Activated naive CD8-positive, alpha-beta T cell treated with anti-CD3 and anti-CD28 coated beads for 36 hours (primary cell): ENCODE results near the gene PCSK7. TPM values are rescaled to one million over a fixed set of nuclear protein-coding genes. Genes with fewer than 3 reads are reported as not detected.
A peak's percentile ranks its signal among the peaks of the same experiment; 100 is the strongest.
"Not testable (repeated sequence)": the region's sequence is repeated elsewhere in the genome, so short reads cannot be mapped to it uniquely, and the experiment has no call there.

Source experiments
- DNase-seq: peaks from one replicate; pipeline ENCODE4 v3.0.0; 2021
- H3K27ac Mint-ChIP-seq: one replicate; pipeline ENCODE4 v1.8.0; 2022; ENCODE audit warnings: mild to moderate bottlenecking, moderate library complexity, mixed read lengths
- H3K27me3 Mint-ChIP-seq: one replicate; pipeline ENCODE4 v1.8.0; 2022; ENCODE audit warnings: mild to moderate bottlenecking, mixed read lengths
- H3K36me3 Mint-ChIP-seq: one replicate; pipeline ENCODE4 v1.8.0; 2021; ENCODE audit warnings: mild to moderate bottlenecking, mixed read lengths
- H3K4me1 Mint-ChIP-seq: one replicate; pipeline ENCODE4 v1.8.0; 2021; ENCODE audit warnings: mixed read lengths
- H3K4me3 Mint-ChIP-seq: one replicate; pipeline ENCODE4 v1.8.0; 2022; ENCODE audit warnings: mild to moderate bottlenecking, moderate library complexity, mixed read lengths
- H3K9me3 Mint-ChIP-seq: one replicate; pipeline ENCODE4 v1.8.0; 2022; ENCODE audit warnings: mixed read lengths
- total RNA-seq, 2 experiments: library from RNA; stranded (reverse); gene quantifications; one replicate each; pipeline ENCODE4 v1.2.3, GENCODE V29; 2021

Gene PCSK7, protein sequence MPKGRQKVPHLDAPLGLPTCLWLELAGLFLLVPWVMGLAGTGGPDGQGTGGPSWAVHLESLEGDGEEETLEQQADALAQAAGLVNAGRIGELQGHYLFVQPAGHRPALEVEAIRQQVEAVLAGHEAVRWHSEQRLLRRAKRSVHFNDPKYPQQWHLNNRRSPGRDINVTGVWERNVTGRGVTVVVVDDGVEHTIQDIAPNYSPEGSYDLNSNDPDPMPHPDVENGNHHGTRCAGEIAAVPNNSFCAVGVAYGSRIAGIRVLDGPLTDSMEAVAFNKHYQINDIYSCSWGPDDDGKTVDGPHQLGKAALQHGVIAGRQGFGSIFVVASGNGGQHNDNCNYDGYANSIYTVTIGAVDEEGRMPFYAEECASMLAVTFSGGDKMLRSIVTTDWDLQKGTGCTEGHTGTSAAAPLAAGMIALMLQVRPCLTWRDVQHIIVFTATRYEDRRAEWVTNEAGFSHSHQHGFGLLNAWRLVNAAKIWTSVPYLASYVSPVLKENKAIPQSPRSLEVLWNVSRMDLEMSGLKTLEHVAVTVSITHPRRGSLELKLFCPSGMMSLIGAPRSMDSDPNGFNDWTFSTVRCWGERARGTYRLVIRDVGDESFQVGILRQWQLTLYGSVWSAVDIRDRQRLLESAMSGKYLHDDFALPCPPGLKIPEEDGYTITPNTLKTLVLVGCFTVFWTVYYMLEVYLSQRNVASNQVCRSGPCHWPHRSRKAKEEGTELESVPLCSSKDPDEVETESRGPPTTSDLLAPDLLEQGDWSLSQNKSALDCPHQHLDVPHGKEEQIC
- total RNA-seq = 10 to 100 TPM; 85.0 to 85.9 TPM

DNA sequence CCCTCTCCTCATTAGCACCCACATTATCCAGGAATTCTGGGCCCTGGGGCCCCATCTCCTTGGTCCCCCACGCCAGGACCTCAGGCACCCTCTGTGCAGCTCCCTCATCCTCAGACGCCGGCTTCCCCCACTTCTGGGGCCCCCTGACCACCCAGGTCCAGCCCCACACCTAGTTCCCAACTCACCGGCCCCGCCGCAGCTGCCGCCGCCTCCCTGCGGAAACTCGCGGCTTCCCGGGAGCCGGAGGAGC is at the start of gene PCSK7:
Gene PCSK7, minus strand, starts transcription at position 232 of the 250 bp plus-strand sequence. CDS start 2,229 bp downstream, outside the sequence.
- H3K9me3 Mint-ChIP-seq = no peaks in the 10 kb centered on the region
- H3K27me3 Mint-ChIP-seq = no peaks in the 10 kb centered on the region
- H3K36me3 Mint-ChIP-seq = peaks cover 34% of the 10 kb centered on the region
- H3K4me3 Mint-ChIP-seq = peak within 1 kb of the TSS; percentile 99
- no peak for DNase-seq
- H3K4me1 Mint-ChIP-seq = peaks cover 43% of the 10 kb centered on the region
- H3K27ac Mint-ChIP-seq = peak within 1 kb of the TSS; percentile 99

DNA sequence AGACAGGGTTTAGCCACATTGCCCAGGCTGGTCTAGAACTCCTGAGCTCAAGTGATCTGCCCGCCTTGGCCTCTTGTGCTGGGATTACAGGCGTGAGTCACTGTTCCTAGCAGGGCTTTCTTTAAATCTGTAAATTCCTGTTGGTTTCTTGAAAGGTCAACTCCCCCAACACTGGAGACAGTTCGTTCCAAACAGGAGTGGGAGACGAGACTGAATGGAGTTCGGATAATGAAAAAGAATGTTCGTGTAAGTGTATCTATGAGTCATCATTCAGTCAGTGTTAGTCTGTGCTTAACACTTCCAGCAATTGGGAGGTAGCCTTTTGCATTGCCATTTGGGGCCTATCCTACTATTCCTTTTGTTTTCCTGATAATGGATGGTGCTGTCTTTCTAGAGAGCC is 49.3 kb upstream of the PCSK7 start:
- peaks cover 12% of the 10 kb centered on the region for H3K36me3 Mint-ChIP-seq
- no peaks in the 10 kb centered on the region for H3K4me1 Mint-ChIP-seq
- DNase-seq = no peak
- H3K4me3 Mint-ChIP-seq = no peak overlapping the region
- H3K9me3 Mint-ChIP-seq = no peaks in the 10 kb centered on the region
- H3K27me3 Mint-ChIP-seq = no peaks in the 10 kb centered on the region
- H3K27ac Mint-ChIP-seq = no peak overlapping the region

DNA sequence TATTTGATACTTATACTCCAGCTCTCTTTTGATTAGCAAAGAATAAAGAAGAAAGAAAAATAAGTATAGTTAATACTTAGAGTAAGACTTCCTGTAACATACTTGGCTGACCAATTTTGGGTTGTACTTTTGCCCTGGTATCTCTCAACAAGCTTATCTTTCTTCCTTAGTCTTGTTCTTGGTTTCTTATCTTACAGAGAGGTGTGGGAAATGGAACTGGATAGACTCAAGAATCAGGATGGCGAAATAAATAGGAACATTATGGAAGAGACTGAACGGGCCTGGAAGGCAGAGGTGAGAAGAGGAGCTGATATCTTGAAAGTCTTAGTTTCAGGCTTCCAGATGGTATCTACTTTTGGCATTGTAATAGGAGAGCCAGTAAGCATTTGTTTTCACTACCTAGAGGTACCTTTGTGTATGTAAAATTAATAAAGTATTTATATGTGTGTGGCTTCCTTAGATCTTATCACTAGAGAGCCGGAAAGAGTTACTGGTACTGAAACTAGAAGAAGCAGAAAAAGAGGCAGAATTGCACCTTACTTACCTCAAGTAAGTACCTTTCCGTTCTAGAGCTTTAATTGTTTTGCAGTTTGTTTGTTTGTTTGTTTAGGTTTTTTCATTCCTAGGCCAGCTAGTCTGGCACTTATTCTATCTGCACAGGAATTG is 48.0 kb upstream of the PCSK7 start:
- H3K27me3 Mint-ChIP-seq = no peaks in the 10 kb centered on the region
- peaks cover 15% of the 10 kb centered on the region for H3K36me3 Mint-ChIP-seq
- no peak for DNase-seq
- H3K4me3 Mint-ChIP-seq = no peak overlapping the region
- no peaks in the 10 kb centered on the region for H3K9me3 Mint-ChIP-seq
- no peaks in the 10 kb centered on the region for H3K4me1 Mint-ChIP-seq
- H3K27ac Mint-ChIP-seq = no peak overlapping the region

DNA sequence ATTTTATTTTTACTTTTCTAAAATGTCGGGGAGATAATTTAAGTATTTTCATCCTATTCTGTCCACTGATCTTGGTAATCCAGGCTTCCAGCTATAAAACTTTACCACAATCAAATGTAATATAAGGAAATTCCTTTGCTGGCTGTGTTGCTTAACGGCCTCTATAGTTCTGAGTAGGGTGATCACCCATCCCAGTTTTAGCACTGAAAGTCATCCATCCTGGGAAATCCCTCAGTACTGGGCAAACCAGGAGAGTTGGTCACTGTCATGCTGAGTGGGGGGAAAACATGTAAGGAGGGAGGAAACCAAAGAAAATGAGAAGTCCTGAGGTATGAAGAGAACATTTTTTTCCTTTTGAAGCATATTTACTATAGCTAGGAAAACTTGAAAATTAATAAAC is 46.5 kb upstream of the PCSK7 start:
- DNase-seq = no peak
- H3K9me3 Mint-ChIP-seq = no peaks in the 10 kb centered on the region
- H3K27me3 Mint-ChIP-seq = no peaks in the 10 kb centered on the region
- peaks cover 19% of the 10 kb centered on the region for H3K36me3 Mint-ChIP-seq
- no peak overlapping the region for H3K4me3 Mint-ChIP-seq
- no peaks in the 10 kb centered on the region for H3K4me1 Mint-ChIP-seq
- H3K27ac Mint-ChIP-seq = no peak overlapping the region

DNA sequence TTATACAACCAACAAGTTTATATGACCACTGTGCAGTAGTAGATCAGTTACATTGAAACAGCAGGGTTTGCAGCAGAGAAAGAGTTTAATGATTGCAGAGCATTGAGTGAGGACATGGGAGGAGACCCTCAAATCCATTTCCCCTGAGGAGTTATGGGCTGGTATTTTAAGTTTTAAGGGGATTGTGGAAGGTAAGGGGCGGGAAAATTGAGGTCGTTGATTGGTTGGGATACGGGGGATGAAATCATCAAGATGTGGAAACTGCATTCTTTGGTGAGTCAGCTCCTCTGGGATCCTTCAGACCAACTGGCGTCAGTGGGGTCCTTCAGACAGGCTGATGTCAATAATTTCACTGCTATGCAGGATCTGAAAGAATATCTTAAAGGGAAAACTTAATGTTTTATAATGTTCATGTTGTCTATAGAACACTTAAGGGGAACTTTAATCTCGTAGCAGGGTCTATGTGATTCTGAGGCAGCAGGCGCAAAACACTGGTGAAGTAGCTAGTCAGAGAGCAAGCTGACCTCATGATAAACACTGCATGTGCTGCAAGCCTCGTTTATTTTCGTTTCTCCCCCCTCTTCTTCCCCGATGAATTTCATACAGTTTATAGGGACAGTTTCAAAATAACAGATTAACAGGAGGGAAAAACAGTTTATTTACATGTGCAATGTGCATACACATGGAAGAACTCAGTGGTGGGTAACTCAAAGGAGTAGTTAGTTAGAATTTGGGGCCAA is 41.8 kb upstream of the PCSK7 start:
- Mint-ChIP-seq H3K27ac (no peak overlapping the region), H3K27me3 (no peaks in the 10 kb centered on the region), H3K4me3 (no peak overlapping the region), H3K9me3 (no peaks in the 10 kb centered on the region), H3K36me3 (peaks cover 21% of the 10 kb centered on the region), H3K4me1 (no peaks in the 10 kb centered on the region)
- no peak for DNase-seq

DNA sequence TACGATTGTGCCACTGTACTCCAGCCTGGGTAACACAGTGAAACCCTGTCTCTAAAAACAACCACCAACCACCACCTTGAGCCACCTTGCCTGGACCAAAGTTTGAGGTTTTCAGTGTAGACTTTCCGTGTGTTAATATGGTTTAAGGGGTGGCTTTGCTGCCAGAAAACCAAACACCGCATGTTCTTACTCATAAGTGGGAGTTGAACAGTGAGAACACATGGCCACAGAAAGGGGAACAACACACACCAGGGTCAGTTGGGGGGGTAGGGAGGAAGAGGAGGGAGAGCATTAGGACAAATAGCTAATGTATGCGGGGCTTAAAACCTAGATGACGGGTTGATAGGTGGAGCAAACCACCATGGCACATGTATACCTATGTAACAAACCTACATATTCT is 40.3 kb upstream of the PCSK7 start:
- not testable (repeated sequence) for DNase-seq, H3K4me1 Mint-ChIP-seq, H3K27ac Mint-ChIP-seq, H3K9me3 Mint-ChIP-seq, H3K4me3 Mint-ChIP-seq, H3K27me3 Mint-ChIP-seq
- peaks cover 21% of the 10 kb centered on the region for H3K36me3 Mint-ChIP-seq

DNA sequence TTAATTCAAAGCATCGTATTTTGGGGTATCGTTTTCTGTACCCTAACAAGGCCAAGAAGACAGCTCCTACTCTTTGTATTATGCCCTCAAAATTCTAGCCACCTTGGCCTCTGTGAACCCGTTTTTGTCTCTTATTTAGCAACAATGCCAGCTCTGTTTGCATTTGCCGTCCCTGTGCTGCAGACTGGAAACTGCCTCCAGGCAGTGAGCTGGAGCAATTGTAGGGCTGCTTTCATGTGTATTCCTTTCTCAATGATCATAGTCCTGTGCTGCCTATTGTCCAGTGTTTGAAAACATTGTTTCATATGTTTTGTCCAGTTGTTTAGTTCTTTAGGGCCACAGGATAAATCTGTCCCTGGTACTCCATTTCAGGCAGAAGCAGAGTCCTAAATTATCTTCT is 39.3 kb upstream of the PCSK7 start:
- Mint-ChIP-seq H3K27ac (no peak overlapping the region), H3K4me1 (peaks cover 1% of the 10 kb centered on the region), H3K4me3 (no peak overlapping the region), H3K36me3 (peaks cover 22% of the 10 kb centered on the region), H3K27me3 (no peaks in the 10 kb centered on the region), H3K9me3 (no peaks in the 10 kb centered on the region)
- DNase-seq = no peak

DNA sequence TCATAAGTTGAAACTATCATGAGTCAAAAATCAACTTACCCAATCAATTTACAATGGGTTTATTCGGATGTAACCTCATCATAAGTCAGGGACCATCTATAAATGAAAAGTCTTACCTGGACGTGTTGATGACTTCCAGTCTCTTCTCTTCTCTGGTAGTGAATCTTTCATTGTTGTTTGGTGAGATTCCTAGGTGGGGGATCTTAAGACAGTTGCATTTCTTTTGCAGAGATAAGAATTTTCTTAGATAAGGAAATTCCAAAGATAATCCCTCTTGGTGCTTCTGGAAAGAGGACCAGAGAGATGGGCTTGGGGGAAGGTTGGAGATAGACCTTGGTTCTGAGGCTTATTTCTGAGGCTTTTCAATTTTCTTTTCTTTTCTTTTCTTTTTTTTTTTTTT is 38.0 kb upstream of the PCSK7 start:
- Mint-ChIP-seq H3K27me3 (no peaks in the 10 kb centered on the region), H3K4me1 (peaks cover 1% of the 10 kb centered on the region), H3K27ac (no peak overlapping the region), H3K4me3 (no peak overlapping the region), H3K36me3 (peaks cover 19% of the 10 kb centered on the region), H3K9me3 (no peaks in the 10 kb centered on the region)
- no peak for DNase-seq

DNA sequence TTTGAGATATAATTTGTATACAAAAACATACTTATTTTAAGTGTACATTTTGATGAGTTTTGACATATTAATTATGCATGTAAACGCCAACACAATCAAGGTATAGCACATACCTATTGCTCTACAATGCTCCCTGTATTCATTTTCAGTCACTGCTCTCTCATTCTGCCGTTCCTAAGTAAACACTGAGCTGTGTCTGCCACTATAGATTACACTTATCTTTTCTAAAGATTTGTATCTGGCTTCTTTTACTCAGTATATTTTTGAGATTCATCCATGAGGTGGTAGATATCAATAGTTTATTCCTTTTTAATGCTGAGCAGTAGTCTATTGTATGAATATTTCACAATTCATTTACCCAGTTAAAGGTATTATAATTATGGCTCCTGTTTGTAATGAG is 33.9 kb upstream of the PCSK7 start:
- Mint-ChIP-seq H3K27me3 (no peaks in the 10 kb centered on the region), H3K36me3 (peaks cover 5% of the 10 kb centered on the region), H3K9me3 (no peaks in the 10 kb centered on the region), H3K4me3 (no peak overlapping the region), H3K4me1 (peaks cover 4% of the 10 kb centered on the region), H3K27ac (no peak overlapping the region)
- DNase-seq = no peak

DNA sequence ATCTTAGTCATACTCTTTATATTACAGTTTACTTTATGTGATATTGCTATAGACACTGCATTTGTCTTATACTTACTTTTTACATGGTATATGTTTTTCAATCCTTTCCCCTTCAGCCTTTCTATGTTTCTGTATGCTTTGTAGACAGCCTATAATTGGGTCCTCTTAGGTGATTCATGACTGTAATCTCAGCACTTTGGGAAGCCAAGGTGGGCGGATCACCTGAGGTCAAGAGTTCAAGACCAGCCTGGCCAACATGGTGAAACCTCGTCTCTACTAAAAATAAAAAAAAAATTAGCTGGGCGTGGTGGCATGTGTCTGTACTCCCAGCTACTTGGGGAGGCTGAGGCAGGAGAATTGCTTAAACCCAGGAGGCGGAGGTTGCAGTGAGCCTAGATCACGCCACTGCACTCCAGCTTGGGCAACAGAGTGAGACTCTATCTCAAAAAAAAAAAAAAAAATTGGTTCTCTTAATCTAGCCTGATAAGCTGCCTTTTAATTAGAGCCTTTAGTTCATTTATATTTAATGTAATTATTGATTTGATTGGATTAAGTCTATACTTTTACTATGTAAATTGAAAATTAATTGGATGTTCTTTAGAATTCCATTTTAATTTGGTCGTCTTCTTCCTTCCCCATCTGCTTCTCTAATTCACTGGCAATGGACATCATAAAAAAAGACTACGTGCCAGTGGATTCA is 32.9 kb upstream of the PCSK7 start:
- H3K36me3 Mint-ChIP-seq, H3K4me3 Mint-ChIP-seq, DNase-seq, H3K9me3 Mint-ChIP-seq, H3K27ac Mint-ChIP-seq, H3K27me3 Mint-ChIP-seq, H3K4me1 Mint-ChIP-seq: not testable (repeated sequence)

DNA sequence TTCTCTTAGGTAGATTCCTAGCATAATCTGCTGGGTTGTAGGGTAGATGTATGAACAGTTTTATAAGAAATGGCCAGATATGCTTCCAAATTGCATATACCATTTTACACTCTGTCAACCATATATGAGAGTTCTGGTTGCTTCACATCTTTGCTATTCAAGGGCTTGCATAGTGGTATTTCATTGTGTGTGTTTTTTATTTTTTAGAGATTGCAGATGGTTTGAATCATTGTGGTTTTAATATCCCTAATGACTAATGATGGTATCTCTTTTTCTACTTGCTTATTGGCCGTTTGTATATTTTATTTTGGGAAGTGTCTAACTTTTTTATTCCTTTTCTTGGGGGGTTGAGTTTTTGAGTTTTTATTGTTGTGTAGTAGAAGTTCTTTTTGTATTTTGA is 27.5 kb upstream of the PCSK7 start:
- Mint-ChIP-seq H3K27me3 (no peaks in the 10 kb centered on the region), H3K4me3 (no peak overlapping the region), H3K27ac (no peak overlapping the region), H3K4me1 (peaks cover 2% of the 10 kb centered on the region), H3K9me3 (no peaks in the 10 kb centered on the region), H3K36me3 (peaks cover 3% of the 10 kb centered on the region)
- DNase-seq = no peak

DNA sequence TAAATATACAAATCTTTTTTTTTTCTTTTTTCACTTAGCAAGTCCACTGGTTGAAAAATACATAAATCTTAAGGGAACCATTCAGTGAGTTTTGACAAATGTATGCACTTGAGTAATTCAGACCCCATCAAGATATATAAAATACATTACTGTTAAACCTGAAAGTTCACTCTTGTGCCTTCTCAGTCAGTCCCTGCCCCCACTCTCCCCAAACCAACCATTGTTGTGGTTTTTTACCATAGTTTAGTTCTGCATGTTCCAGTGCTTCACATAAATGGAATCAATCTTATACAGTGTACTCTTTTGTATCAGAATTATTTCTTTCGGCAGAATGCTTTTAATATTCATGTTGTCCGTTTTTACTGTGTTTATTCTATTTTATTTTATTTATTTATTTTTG is 26.7 kb upstream of the PCSK7 start:
- peaks cover 2% of the 10 kb centered on the region for H3K4me1 Mint-ChIP-seq
- H3K9me3 Mint-ChIP-seq = no peaks in the 10 kb centered on the region
- H3K27ac Mint-ChIP-seq = no peak overlapping the region
- H3K27me3 Mint-ChIP-seq = no peaks in the 10 kb centered on the region
- H3K36me3 Mint-ChIP-seq = peaks cover 3% of the 10 kb centered on the region
- no peak overlapping the region for H3K4me3 Mint-ChIP-seq
- DNase-seq = no peak

DNA sequence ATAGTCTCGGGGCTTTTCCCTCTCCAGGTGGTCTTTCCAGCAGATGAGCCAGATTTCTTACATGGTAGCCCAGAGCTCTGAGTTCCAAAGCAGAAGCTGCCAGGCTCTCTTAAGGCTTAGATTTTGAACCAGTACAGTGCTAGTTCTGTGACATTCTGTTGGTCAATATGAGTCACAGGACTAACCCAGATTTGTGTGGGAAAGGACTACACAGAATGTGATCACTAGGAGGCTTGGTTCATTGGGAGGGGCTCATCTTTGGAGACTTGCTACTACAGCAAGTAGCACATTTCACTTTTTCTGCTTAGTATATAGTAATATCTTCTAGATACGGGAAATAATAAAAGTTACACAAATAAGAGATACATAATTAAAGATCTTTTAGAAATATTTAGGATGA is 24.7 kb upstream of the PCSK7 start:
- H3K27me3 Mint-ChIP-seq = no peaks in the 10 kb centered on the region
- no peaks in the 10 kb centered on the region for H3K9me3 Mint-ChIP-seq
- H3K36me3 Mint-ChIP-seq = peaks cover 3% of the 10 kb centered on the region
- no peak overlapping the region for H3K4me3 Mint-ChIP-seq
- no peak overlapping the region for H3K27ac Mint-ChIP-seq
- peaks cover 2% of the 10 kb centered on the region for H3K4me1 Mint-ChIP-seq
- DNase-seq = no peak

DNA sequence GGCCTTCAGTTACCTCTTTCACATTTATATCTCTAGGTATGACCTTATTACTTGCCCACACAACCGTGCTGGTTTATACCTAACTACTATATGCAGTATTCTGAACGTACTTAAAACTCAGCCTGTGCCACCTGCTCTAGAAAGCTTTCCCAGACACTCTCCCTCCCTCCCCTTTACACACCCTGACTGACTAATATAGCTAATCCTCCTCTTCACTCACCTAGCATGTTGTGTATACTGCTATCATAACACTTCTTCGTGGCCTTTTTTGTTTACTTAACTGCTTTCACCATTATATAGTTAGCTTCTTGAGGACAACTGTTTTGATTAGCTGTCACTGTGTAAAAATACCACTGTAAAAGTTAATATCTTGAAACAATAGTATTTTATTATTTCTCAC is 24.1 kb upstream of the PCSK7 start:
- no peaks in the 10 kb centered on the region for H3K9me3 Mint-ChIP-seq
- H3K36me3 Mint-ChIP-seq = peaks cover 4% of the 10 kb centered on the region
- DNase-seq = no peak
- no peak overlapping the region for H3K27ac Mint-ChIP-seq
- H3K4me3 Mint-ChIP-seq = no peak overlapping the region
- peaks cover 2% of the 10 kb centered on the region for H3K4me1 Mint-ChIP-seq
- H3K27me3 Mint-ChIP-seq = no peaks in the 10 kb centered on the region
